ENCODE results near the gene TMEM53. TPM values are rescaled to one million over a fixed set of nuclear protein-coding genes. Genes with fewer than 3 reads are reported as not detected.

TMEM53 gene
- total RNA-seq, 2 donors from 2014 or later, result 2.7 to 6.9 TPM

- H3K27ac ChIP-seq, result no peak overlapping the region
- no peaks in the 10 kb centered on the region for H3K9me3 ChIP-seq
- peaks cover 11% of the 10 kb centered on the region for H3K4me1 ChIP-seq (replicated peaks)
- H3K36me3 ChIP-seq, result no peaks in the 10 kb centered on the region
- no peaks in the 10 kb centered on the region for H3K27me3 ChIP-seq (replicated peaks; ENCODE audit: insufficient read depth)
- intact Hi-C loops (cut with DNase I), result loop anchor here (2.0 to 10.0 kb wide), 3 partner anchors 43 to 436 kb away; no protein-coding TSS in a partner anchor
- TF ChIP-seq CTCF (IDR thresholded peaks at IDR 0.05), result no peak
- TF ChIP-seq POLR2A (IDR thresholded peaks at IDR 0.05), result no peak
- TF ChIP-seq POLR2AphosphoS5 (IDR thresholded peaks at IDR 0.05), result no peak
- no peak overlapping the region for H3K4me3 ChIP-seq
- DNase-seq (ENCODE audit: low spot score), result no peak
- WGBS, result 62% methylated on average over 11 of the region's 11 CpGs
Observed at GRCh38 chr1:44653107-44653964, 20.9 kb downstream of the TMEM53 start.

GRCh38 chr1:44652445-44653106 lies 21.7 kb downstream of the TMEM53 start:
- Histone ChIP-seq H3K4me1 (replicated peaks) (peaks cover 11% of the 10 kb centered on the region), H3K27me3 (replicated peaks; ENCODE audit: insufficient read depth) (no peaks in the 10 kb centered on the region), H3K9me3 (no peaks in the 10 kb centered on the region), H3K4me3 (no peak overlapping the region), H3K27ac (no peak overlapping the region), H3K36me3 (no peaks in the 10 kb centered on the region)
- no peak for TF ChIP-seq POLR2A (IDR thresholded peaks at IDR 0.05)
- TF ChIP-seq CTCF (IDR thresholded peaks at IDR 0.05), result peak; percentile 86 to 94 (median 92)
- TF ChIP-seq POLR2AphosphoS5 (IDR thresholded peaks at IDR 0.05), result peak; percentile 19
- 46% methylated on average over 7 of the region's 7 CpGs for WGBS
- intact Hi-C loops (cut with DNase I), result loop anchor here (2.0 to 10.0 kb wide), 3 partner anchors 42 to 435 kb away; no protein-coding TSS in a partner anchor
- DNase-seq (ENCODE audit: low spot score), result peak; percentile 63

- TF ChIP-seq CTCF (IDR thresholded peaks at IDR 0.05) (no peak), POLR2AphosphoS5 (IDR thresholded peaks at IDR 0.05) (no peak), POLR2A (IDR thresholded peaks at IDR 0.05) (no peak)
- Histone ChIP-seq H3K4me3 (no peak overlapping the region), H3K36me3 (no peaks in the 10 kb centered on the region), H3K27me3 (replicated peaks; ENCODE audit: insufficient read depth) (no peaks in the 10 kb centered on the region), H3K4me1 (replicated peaks) (peaks cover 11% of the 10 kb centered on the region), H3K27ac (no peak overlapping the region), H3K9me3 (no peaks in the 10 kb centered on the region)
- intact Hi-C loops (cut with DNase I), result loop anchor here (5.0 to 10.0 kb wide), 2 partner anchors 276 to 434 kb away; no protein-coding TSS in a partner anchor
- DNase-seq (ENCODE audit: low spot score), result no peak
- 77% methylated on average over 8 of the region's 8 CpGs for WGBS
Observed at GRCh38 chr1:44651069-44651468, 23.2 kb downstream of the TMEM53 start.

GRCh38 chr1:44650159-44650831 lies 24.0 kb downstream of the TMEM53 start:
- H3K9me3 ChIP-seq, result no peaks in the 10 kb centered on the region
- H3K27me3 ChIP-seq (replicated peaks; ENCODE audit: insufficient read depth), result no peaks in the 10 kb centered on the region
- H3K27ac ChIP-seq, result peak overlapping the region; percentile 17 to 48
- peaks cover 0 to 4% of the 10 kb centered on the region in 2 donors for H3K36me3 ChIP-seq
- H3K4me1 ChIP-seq (replicated peaks), result peaks cover 11% of the 10 kb centered on the region
- TF ChIP-seq POLR2AphosphoS5 (IDR thresholded peaks at IDR 0.05) (peak; percentile 22), POLR2A (IDR thresholded peaks at IDR 0.05) (no peak)
- intact Hi-C loops (cut with DNase I), result loop anchor here (5.0 to 10.0 kb wide), 2 partner anchors 275 to 433 kb away; no protein-coding TSS in a partner anchor
- peak; percentile 55 for DNase-seq (ENCODE audit: low spot score)
- no peak overlapping the region for H3K4me3 ChIP-seq
- WGBS, result 40% methylated on average over 23 of the region's 23 CpGs

- Histone ChIP-seq H3K9me3 (no peaks in the 10 kb centered on the region), H3K4me3 (no peak overlapping the region), H3K4me1 (replicated peaks) (peaks cover 11% of the 10 kb centered on the region), H3K27me3 (replicated peaks; ENCODE audit: insufficient read depth) (no peaks in the 10 kb centered on the region), H3K36me3 (peaks cover 0 to 4% of the 10 kb centered on the region in 2 donors), H3K27ac (peak overlapping the region; percentile 17 to 48)
- DNase-seq (ENCODE audit: low spot score), result no peak
- WGBS, result 52% methylated on average over 10 of the region's 13 CpGs
- intact Hi-C loops (cut with DNase I), result loop anchor here (5.0 to 10.0 kb wide), 2 partner anchors 275 to 432 kb away; no protein-coding TSS in a partner anchor
- no peak for TF ChIP-seq POLR2AphosphoS5 (IDR thresholded peaks at IDR 0.05)
- TF ChIP-seq POLR2A (IDR thresholded peaks at IDR 0.05), result no peak
- no peak for TF ChIP-seq CTCF (IDR thresholded peaks at IDR 0.05)
Observed at GRCh38 chr1:44649788-44650158, 24.5 kb downstream of the TMEM53 start.

Data from prostate gland (tissue), 2 donors.